Activated CD4-positive, alpha-beta T cell treated with anti-CD3 and anti-CD28 coated beads for 1 hour (primary cell): Measurements from ENCODE around the gene KNG1.

ENCODE experiments used
- DNase-seq: peaks from one replicate; pipeline ENCODE4 v3.0.0-alpha.2; 2020

Gene KNG1

GRCh38 chr3:186713499-186713898 lies 3.7 kb upstream of the KNG1 start:
- no peak for DNase-seq

GRCh38 chr3:186719945-186720739 lies 3.0 kb downstream of the KNG1 start:
- DNase-seq, result no peak

GRCh38 chr3:186722457-186722856 lies 5.3 kb downstream of the KNG1 start:
- no peak for DNase-seq

- no peak for DNase-seq
Observed at GRCh38 chr3:186724911-186725310, 7.8 kb downstream of the KNG1 start.

GRCh38 chr3:186732169-186732766 lies 15.1 kb downstream of the KNG1 start:
- DNase-seq, result no peak

GRCh38 chr3:186742618-186743380 lies 25.6 kb downstream of the KNG1 start:
- no peak for DNase-seq

DNA sequence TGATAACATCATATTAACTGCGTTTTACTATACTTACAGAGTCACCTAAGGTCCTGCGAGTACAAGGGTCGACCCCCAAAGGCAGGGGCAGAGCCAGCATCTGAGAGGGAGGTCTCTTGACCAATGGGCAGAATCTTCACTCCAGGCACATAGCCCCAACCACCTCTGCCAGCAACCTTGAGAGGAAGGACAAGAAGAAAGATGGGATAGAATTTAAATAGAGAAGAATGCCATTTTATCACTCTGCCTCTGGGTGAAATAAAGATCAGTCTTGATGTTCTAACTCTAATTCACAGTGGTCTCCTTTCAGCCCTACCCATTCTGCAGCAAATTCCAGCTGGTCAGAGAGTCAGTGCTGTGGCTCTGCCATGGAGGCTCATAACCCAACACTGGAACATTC lies 26.5 kb downstream of the KNG1 start:
- no peak for DNase-seq

DNA sequence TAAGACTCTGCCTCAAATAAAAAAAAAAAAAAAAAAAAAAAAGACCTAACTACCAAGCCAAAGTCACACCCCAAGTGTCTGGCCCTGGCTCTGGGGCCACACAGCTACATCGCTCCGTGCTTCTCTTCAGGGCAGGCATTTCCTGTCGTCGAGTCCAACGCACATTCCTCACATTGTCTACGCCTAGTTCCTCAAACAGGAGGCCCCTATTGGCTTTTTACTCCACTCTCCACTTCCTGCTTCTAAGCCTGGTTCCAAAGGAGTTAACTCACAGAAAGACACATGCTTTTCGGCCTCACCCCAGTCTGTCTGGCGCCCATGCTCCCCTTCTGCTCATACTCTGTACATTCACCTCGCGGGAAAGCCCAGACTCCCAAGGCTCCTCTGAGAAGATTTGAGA lies 28.8 kb downstream of the KNG1 start:
- no peak for DNase-seq

DNA sequence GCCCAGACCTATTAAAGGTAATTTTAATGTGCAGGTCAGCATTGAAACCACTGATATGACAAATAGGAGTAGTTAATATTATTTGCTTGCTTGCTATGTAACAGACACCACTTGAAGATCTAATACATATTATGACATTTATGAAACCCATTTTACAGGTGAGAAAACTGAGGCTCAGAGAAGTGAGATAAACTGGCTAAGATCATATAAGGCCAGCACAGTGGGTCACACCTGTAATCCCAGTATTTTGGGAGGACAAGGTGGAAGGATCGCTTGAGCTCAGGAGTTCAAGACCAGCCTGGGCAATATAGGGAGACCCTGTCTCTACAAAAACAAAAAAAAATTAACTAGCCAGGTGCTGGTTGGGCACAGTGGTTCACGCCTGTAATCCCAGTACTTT lies 33.2 kb downstream of the KNG1 start:
- DNase-seq, result no peak

GRCh38 chr3:186751480-186751879 lies 34.3 kb downstream of the KNG1 start:
- no peak for DNase-seq

GRCh38 chr3:186754006-186754405 lies 36.8 kb downstream of the KNG1 start:
- DNase-seq, result no peak

GRCh38 chr3:186754871-186755270 lies 37.7 kb downstream of the KNG1 start:
- no peak for DNase-seq

DNA sequence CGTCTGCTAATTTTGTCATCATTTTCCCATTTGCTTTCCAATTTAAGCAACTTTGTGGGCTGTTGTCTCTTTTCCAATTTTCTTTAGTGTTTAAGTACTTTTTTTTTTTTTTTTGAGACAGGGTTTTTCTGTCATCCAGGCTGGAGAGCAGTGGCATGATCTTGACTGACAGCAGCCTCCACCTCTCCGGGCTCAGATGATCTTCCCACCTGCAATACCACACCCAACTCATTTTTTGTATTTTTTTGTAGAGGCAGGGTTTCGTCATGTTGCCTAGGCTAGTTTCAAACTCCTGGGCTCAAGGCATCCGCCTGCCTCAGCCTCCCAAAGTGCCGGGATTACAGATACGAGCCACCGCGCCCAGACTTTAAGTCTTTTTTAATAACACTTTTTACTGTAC lies 40.1 kb downstream of the KNG1 start:
- no peak for DNase-seq

DNA sequence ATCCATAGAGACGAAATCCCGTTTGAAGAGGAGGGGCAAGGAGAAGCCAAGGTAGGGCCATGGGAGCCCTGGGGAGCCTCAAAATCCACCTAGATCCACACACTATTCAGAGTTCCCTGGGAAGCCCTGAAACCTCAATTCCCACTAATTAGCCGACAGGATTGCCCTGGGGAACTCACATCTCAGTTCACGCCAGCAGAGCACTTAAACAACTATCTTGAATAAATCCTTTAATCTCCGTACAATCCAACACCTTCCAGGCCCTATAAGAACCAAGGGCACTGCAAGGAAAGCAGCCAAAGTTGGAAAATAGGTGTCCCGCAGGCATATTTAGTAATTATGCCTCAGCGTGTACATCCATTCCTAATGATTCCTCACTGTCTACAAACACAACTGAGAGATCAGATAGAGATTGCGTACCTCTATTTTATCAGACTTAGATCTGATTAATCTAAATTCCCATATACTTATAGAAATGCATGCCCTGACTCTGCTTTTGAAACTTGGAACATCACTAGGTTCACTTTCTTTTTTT lies 40.6 kb downstream of the KNG1 start:
- no peak for DNase-seq

- no peak for DNase-seq
Observed at GRCh38 chr3:186759231-186759930, 42.2 kb downstream of the KNG1 start.

DNA sequence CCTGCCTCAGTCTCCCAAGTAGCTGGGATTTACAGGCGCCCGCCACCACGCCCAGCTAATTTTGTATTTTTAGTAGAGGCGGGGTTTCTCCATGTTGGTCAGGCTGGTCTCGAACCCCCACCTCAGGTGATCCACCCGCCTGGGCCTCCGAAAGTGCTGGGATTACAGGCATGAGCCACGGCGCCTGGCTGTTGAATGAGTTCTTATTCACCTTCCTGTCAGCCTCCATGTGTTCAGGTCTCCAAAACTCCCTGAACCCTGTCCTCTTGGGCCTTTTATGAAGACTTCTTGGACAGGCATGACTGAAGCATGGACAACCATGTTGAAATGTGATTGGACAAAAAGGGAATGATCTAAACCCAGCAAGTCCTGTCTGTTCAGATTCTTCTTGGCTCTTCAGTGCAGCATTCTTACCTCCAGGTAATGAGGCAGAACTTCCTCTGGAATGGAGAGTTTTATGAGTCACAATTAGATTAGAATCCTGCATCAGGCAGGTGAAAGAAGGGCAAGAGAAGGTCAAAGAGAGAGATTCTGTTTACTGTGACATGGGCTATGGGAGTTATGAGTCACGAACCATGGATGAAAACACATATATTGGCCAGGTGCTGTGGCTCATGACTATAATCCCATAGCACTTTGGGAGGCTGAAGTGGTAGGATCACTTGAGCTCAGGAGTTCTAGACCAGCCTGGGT lies 43.1 kb downstream of the KNG1 start:
- no peak for DNase-seq

GRCh38 chr3:186760897-186761447 lies 43.8 kb downstream of the KNG1 start:
- DNase-seq, result no peak

- no peak for DNase-seq
Observed at GRCh38 chr3:186772281-186772694, 55.1 kb downstream of the KNG1 start.

- peak; percentile 35 for DNase-seq
Observed at GRCh38 chr3:186772701-186773417, 55.7 kb downstream of the KNG1 start.

DNA sequence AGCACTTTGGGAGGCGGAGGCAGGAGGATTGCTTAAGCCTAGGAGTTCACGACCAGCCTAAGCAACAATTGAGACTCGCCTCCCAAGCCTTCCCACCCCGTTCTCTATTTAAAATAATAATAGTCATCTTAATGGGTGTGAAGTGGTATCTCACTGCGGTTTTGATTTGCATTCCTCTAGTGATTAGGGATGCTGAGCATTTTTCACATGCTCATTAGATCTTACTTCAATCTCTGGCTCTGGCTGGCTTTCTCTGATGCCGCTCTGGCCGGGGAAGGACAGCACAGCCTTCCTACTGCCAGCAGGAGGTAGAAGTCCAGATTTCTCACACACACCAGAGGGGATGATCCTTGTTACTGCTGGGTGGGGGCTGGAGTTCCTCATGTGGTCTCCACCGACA lies 58.8 kb downstream of the KNG1 start:
- DNase-seq, result no peak

DNA sequence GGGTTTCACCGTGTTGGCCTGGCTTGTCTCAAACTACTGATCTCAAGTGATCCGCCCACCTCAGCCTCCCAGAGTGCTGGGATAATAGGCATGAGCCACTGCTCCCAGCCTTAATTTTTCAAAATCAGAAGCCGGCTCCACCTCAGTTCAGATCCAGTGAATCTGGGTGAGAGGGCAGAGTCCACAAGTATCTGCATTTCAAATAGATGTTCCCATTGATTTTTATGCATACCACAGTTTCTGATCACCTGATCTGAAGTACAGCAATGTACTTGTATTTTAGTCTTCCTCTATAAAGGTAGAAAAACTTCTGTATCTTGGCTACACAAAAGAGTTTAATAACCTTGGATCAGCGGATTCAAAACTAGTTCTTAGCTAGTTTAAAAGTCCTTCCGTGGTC lies 62.0 kb downstream of the KNG1 start:
- no peak for DNase-seq
